SK-N-SH (cell line): Measurements from ENCODE around the gene ITGBL1. TPM values are rescaled to one million over a fixed set of nuclear protein-coding genes. Genes with fewer than 3 reads are reported as not detected.

ENCODE experiments used
- CTCF ChIA-PET: fragments of 300-600, 350-600 bp; formaldehyde crosslinking; extraction: SDS; loops from one replicate; lab custom pipeline; 2021; lab: Yijun Ruan, JAX
- POLR2A ChIA-PET: fragments of 350-600 bp; sonication (Branson Sonifier 250); formaldehyde crosslinking; extraction: SDS; loops from one replicate; lab custom pipeline; 2020; ENCODE audit warnings: antibody characterized with exemption, inconsistent platforms; lab: Yijun Ruan, JAX
- DNase-seq: peaks from one replicate; pipeline ENCODE4 v3.0.0; 2012
- H2AFZ ChIP-seq: fragments of 200-600 bp; sonication (generic); 2 replicates; pipeline ENCODE4 v1.8.1; 2016; ENCODE audit warnings: antibody characterized with exemption, mild to moderate bottlenecking, low read depth
- H3F3A ChIP-seq: fragments of 200-600 bp; sonication (generic); replicated peaks from 2 replicates; pipeline ENCODE3; 2016; ENCODE audit warnings: antibody characterized with exemption, mild to moderate bottlenecking; ENCODE audit not compliant: insufficient read depth
- H3K27ac ChIP-seq, 2 experiments: fragments of 200-500 bp in 1 of 2; fragments of 200-600 bp in 1 of 2; sonication (Bioruptor generic) in 1 of 2; sonication (generic), shearing (Covaris generic) in 1 of 2; 2 replicates each; pipeline versions ENCODE4 v1.5.1 to v1.6.1; 2014 to 2016; ENCODE audit warnings: low read depth in 2 of 2, inconsistent platforms in 1 of 2, low read length in 1 of 2, mild to moderate bottlenecking in 1 of 2, mixed read lengths in 1 of 2
- H3K27me3 ChIP-seq: fragments of 200-600 bp; sonication (generic), shearing (Covaris generic); 2 replicates; pipeline ENCODE4 v1.6.1; 2016; ENCODE audit warnings: mixed run types; ENCODE audit not compliant: insufficient read depth
- H3K36me3 ChIP-seq, 2 experiments: fragments of 200-500 bp in 1 of 2; fragments of 200-600 bp in 1 of 2; sonication (Bioruptor generic) in 1 of 2; sonication (generic) in 1 of 2; replicated peaks in 1 of 2; 2 replicates each; pipeline versions ENCODE3 to v1.5.1; 2014 to 2016; ENCODE audit warnings: low read length in 1 of 2, mild to moderate bottlenecking in 1 of 2; ENCODE audit not compliant: insufficient read depth in 2 of 2, control insufficient read depth in 1 of 2
- H3K4me1 ChIP-seq, 2 experiments: fragments of 200-500 bp in 1 of 2; fragments of 200-600 bp in 1 of 2; sonication (Bioruptor generic) in 1 of 2; sonication (generic), shearing (Covaris generic) in 1 of 2; 2 replicates each; pipeline versions ENCODE4 v1.5.1 to v1.6.1; 2014 to 2016; ENCODE audit warnings: low read depth in 1 of 2, low read length in 1 of 2, mixed run types in 1 of 2; ENCODE audit not compliant: insufficient read depth in 2 of 2, control insufficient read depth in 1 of 2
- H3K4me2 ChIP-seq: fragments of 200-600 bp; sonication (generic), shearing (Covaris generic); 2 replicates; pipeline ENCODE4 v1.6.1; 2017; ENCODE audit warnings: mixed run types
- H3K4me3 ChIP-seq, 2 experiments: fragments of 200-500 bp in 1 of 2; fragments of 200-600 bp in 1 of 2; sonication (Bioruptor generic) in 1 of 2; sonication (generic), shearing (Covaris generic) in 1 of 2; 2 replicates each; pipeline versions ENCODE4 v1.5.1 to v1.8.1; 2014 to 2016; ENCODE audit warnings: low read depth in 2 of 2, inconsistent platforms in 1 of 2, low read length in 1 of 2, mild to moderate bottlenecking in 1 of 2, mixed read lengths in 1 of 2, moderate library complexity in 1 of 2
- H3K79me2 ChIP-seq: fragments of 200-600 bp; sonication (generic); 2 replicates; pipeline ENCODE4 v1.8.1; 2017; ENCODE audit warnings: mild to moderate bottlenecking; ENCODE audit not compliant: insufficient read depth
- H3K9ac ChIP-seq: fragments of 200-600 bp; sonication (generic); 2 replicates; pipeline ENCODE4 v1.6.1; 2017; ENCODE audit warnings: mixed run types
- H3K9me2 ChIP-seq: fragments of 200-600 bp; sonication (generic); 2 replicates; pipeline ENCODE4 v1.6.1; 2017; ENCODE audit warnings: mixed run types
- H3K9me3 ChIP-seq: fragments of 200-600 bp; sonication (generic); 2 replicates; pipeline ENCODE4 v1.6.1; 2017; ENCODE audit warnings: mixed run types, mild to moderate bottlenecking, moderate library complexity
- H4K20me1 ChIP-seq: fragments of 200-600 bp; sonication (generic); 2 replicates; pipeline ENCODE4 v1.6.1; 2017; ENCODE audit warnings: mild to moderate bottlenecking, mixed run types; ENCODE audit not compliant: insufficient read depth
- CHD2 ChIP-seq: fragments of 150-350 bp; IDR thresholded peaks from 2 replicates; pipeline ENCODE4 v1.6.1; 2018; ENCODE audit warnings: low read length; ENCODE audit not compliant: partially characterized antibody
- EZH2phosphoT487 ChIP-seq: fragments of 200-600 bp; sonication (generic); IDR thresholded peaks from 2 replicates; pipeline ENCODE4 v1.6.1; 2017; ENCODE audit warnings: low read depth, mixed run types, mild to moderate bottlenecking, antibody characterized with exemption, moderate library complexity, borderline replicate concordance
- FOSL2 ChIP-seq: IDR thresholded peaks from 2 replicates; pipeline ENCODE4 v1.4.0; 2012; ENCODE audit warnings: low read depth, mild to moderate bottlenecking, moderate library complexity, borderline replicate concordance
- FOXM1 ChIP-seq: IDR thresholded peaks from 2 replicates; pipeline ENCODE4 v1.4.0; 2012; ENCODE audit warnings: low read depth, mild to moderate bottlenecking
- IRF3 ChIP-seq: fragments of 150-350 bp; IDR thresholded peaks from 2 replicates; pipeline ENCODE4 v1.6.1; 2016; ENCODE audit warnings: mild to moderate bottlenecking, low read depth, low read length
- JUND ChIP-seq: IDR thresholded peaks from 2 replicates; pipeline ENCODE4 v1.4.0; 2012
- MEF2A ChIP-seq: IDR thresholded peaks from 2 replicates; pipeline ENCODE4 v1.4.0; 2012; ENCODE audit warnings: low read depth, borderline replicate concordance
- MXI1 ChIP-seq: IDR thresholded peaks from 2 replicates; pipeline ENCODE4 v1.6.1; 2012; ENCODE audit warnings: mild to moderate bottlenecking, low read depth, low read length, improper control_type of control experiment
- RAD21 ChIP-seq: IDR thresholded peaks from 2 replicates; pipeline ENCODE4 v1.6.1; 2012; ENCODE audit warnings: mild to moderate bottlenecking, low read length
- RCOR1 ChIP-seq: fragments of 150-350 bp; IDR thresholded peaks from 2 replicates; pipeline ENCODE4 v1.6.1; 2017; ENCODE audit warnings: antibody characterized with exemption, low read length
- REST ChIP-seq: IDR thresholded peaks from 2 replicates; pipeline ENCODE4 v1.6.1; 2012; ENCODE audit warnings: mild to moderate bottlenecking, low read depth, low read length, moderate library complexity
- RXRA ChIP-seq: IDR thresholded peaks from 2 replicates; pipeline ENCODE4 v1.4.0; 2012; ENCODE audit warnings: low read depth, mild to moderate bottlenecking, borderline replicate concordance
- SIN3A ChIP-seq: IDR thresholded peaks from 2 replicates; pipeline ENCODE4 v1.6.1; 2012; ENCODE audit warnings: low read depth, mild to moderate bottlenecking, low read length, moderate library complexity, borderline replicate concordance
- TAF1 ChIP-seq: IDR thresholded peaks from 2 replicates; pipeline ENCODE4 v1.6.1; 2012; ENCODE audit warnings: low read depth, mild to moderate bottlenecking, low read length, moderate library complexity, borderline replicate concordance
- TEAD4 ChIP-seq: IDR thresholded peaks from 2 replicates; pipeline ENCODE4 v1.4.0; 2012; ENCODE audit warnings: mild to moderate bottlenecking, borderline replicate concordance; ENCODE audit not compliant: insufficient read depth
- USF1 ChIP-seq: IDR thresholded peaks from 2 replicates; pipeline ENCODE4 v1.4.0; 2012; ENCODE audit warnings: low read depth, borderline replicate concordance
- USF2 ChIP-seq: fragments of 150-350 bp; IDR thresholded peaks from 2 replicates; pipeline ENCODE4 v1.6.1; 2017; ENCODE audit warnings: antibody characterized with exemption, low read length, low read depth, borderline replicate concordance
- WGBS: methylation state at CpG from one replicate; pipeline ENCODE4 v1.1.6; 2017; ENCODE audit warnings: low lambda C conversion rate; 5-methylcytosine and 5-hydroxymethylcytosine counted together
- polyA plus RNA-seq, 3 experiments: library from polyadenylated mRNA; depleted of rRNA; stranded (reverse); fragments of >200 nt; gene quantifications; 2 replicates each; pipeline ENCODE4 v1.2.3, GENCODE V29; 2012

ITGBL1 gene
- polyA plus RNA-seq, 1 of the 3 experiments (the other 2 are of a cell fraction) = 78.7 TPM

GRCh38 chr13:101492251-101492910 is 39.9 kb downstream of the ITGBL1 start:
- CTCF ChIA-PET = interaction anchor here (1.4 kb wide), 1 partner anchor 22 kb away, joined by 6 read pairs; no protein-coding TSS in a partner anchor
- no peak overlapping the region for H3K9ac ChIP-seq
- peaks cover 93% of the 10 kb centered on the region for H3K79me2 ChIP-seq

GRCh38 chr13:101493541-101493940 is 41.1 kb downstream of the ITGBL1 start:
- 83% methylated on average over 3 of the region's 3 CpGs for WGBS
- no peak overlapping the region for H3K4me2 ChIP-seq
- POLR2A ChIA-PET = no interaction called here
- H2AFZ ChIP-seq = no peak overlapping the region
- DNase-seq = no peak
- H3K9me3 ChIP-seq = no peaks in the 10 kb centered on the region
- H3K9ac ChIP-seq = no peak overlapping the region
- CTCF ChIA-PET = interaction anchor here (1.0 to 1.4 kb wide), 3 partner anchors 12 to 33 kb away, joined by 3 to 6 read pairs (median 3); no protein-coding TSS in a partner anchor
- no peaks in the 10 kb centered on the region for H3K9me2 ChIP-seq
- peaks cover 16% of the 10 kb centered on the region for H3F3A ChIP-seq
- no peak overlapping the region for H3K4me3 ChIP-seq
- no peak overlapping the region for H3K27ac ChIP-seq
- H3K27me3 ChIP-seq = no peaks in the 10 kb centered on the region
- peaks cover 0 to 35% of the 10 kb centered on the region in 2 experiments for H3K36me3 ChIP-seq
- 0 out of 2 replicates have a peak, but pooled peaks cover 6% of the 10 kb centered on the region for H4K20me1 ChIP-seq
- H3K4me1 ChIP-seq = peaks cover 0 to 18% of the 10 kb centered on the region in 2 experiments; a peak in 3 of 4 replicates
- peaks cover 93% of the 10 kb centered on the region for H3K79me2 ChIP-seq
- TF ChIP-seq MXI1 = no peak
- TF ChIP-seq EZH2phosphoT487 = no peak
- no peak for TF ChIP-seq FOSL2
- no peak for TF ChIP-seq FOXM1
- no peak for TF ChIP-seq USF1
- TF ChIP-seq MEF2A = no peak
- no peak for TF ChIP-seq REST
- TF ChIP-seq RAD21 = no peak
- TF ChIP-seq USF2 = no peak
- no peak for TF ChIP-seq TEAD4

More at GRCh38 chr13:101492251-101492910, 39.9 kb downstream of the ITGBL1 start:
- 0 out of 2 replicates have a peak, but pooled peaks cover 6% of the 10 kb centered on the region for H4K20me1 ChIP-seq
- WGBS = 95% methylated on average over 3 of the region's 3 CpGs
- no peaks in the 10 kb centered on the region for H3K27me3 ChIP-seq
- H3K27ac ChIP-seq = peak overlapping the region; percentile 31 to 39; a peak in 2 of 4 replicates
- H3K4me3 ChIP-seq = no peak overlapping the region
- no peak overlapping the region for H2AFZ ChIP-seq
- H3K4me2 ChIP-seq = 0 out of 2 replicates have a peak overlapping the region, but pooled peaks have one; percentile 16
- no peak for DNase-seq
- POLR2A ChIA-PET = no interaction called here
- peaks cover 18% of the 10 kb centered on the region for H3F3A ChIP-seq
- H3K4me1 ChIP-seq = peaks cover 0 to 18% of the 10 kb centered on the region in 2 experiments; a peak in 3 of 4 replicates
- TF ChIP-seq CHD2 = no peak
- TF ChIP-seq IRF3 = no peak
- TF ChIP-seq RXRA = no peak
- no peak for TF ChIP-seq FOSL2
- no peak for TF ChIP-seq USF1
- no peak for TF ChIP-seq SIN3A
- TF ChIP-seq JUND = no peak
- TF ChIP-seq RAD21 = no peak
- TF ChIP-seq RCOR1 = no peak
- TF ChIP-seq TAF1 = no peak
- no peaks in the 10 kb centered on the region for H3K9me3 ChIP-seq
- H3K36me3 ChIP-seq = peaks cover 0 to 31% of the 10 kb centered on the region in 2 experiments
- no peaks in the 10 kb centered on the region for H3K9me2 ChIP-seq
